Left lung (tissue), 10 donors: ENCODE results near the gene CD93. TPM values are rescaled to one million over a fixed set of nuclear protein-coding genes. Genes with fewer than 3 reads are reported as not detected.
A peak's percentile ranks its signal among the peaks of the same experiment; 100 is the strongest.

Source experiments
- ATAC-seq: fragments of 200-7000 bp; cut with Tn5 transposase; one replicate; pipeline ENCODE4 v1.9.1; 2020; ENCODE audit warnings: moderate library complexity
- DNase-seq, 4 donors: peaks; one replicate each; pipeline ENCODE4 v3.0.0-alpha.2; 2013 to 2020
- H3K27ac ChIP-seq, 2 donors: fragments of 200-600 bp; sonication (generic) in 1 of 2; one replicate each; pipeline versions ENCODE4 v1.5.0 to v1.8.0; 2020 to 2021
- H3K27me3 ChIP-seq, 2 donors: fragments of 200-600 bp; sonication (generic) in 1 of 2; one replicate each; pipeline versions ENCODE4 v1.5.0 to v1.8.0; 2020 to 2021
- H3K36me3 ChIP-seq, 2 donors: fragments of 200-600 bp; sonication (generic) in 1 of 2; one replicate each; pipeline versions ENCODE4 v1.5.0 to v1.8.0; 2020 to 2021
- H3K4me1 ChIP-seq, 2 donors: fragments of 200-600 bp; one replicate each; pipeline ENCODE4 v1.8.0; 2021
- H3K4me3 ChIP-seq, 2 donors: fragments of 200-600 bp; sonication (generic) in 1 of 2; one replicate each; pipeline versions ENCODE4 v1.5.0 to v1.8.0; 2020 to 2021; ENCODE audit warnings: mild to moderate bottlenecking in 1 of 2
- H3K9me3 ChIP-seq, 2 donors: fragments of 200-600 bp; sonication (generic) in 1 of 2; one replicate each; pipeline versions ENCODE4 v1.5.0 to v1.8.0; 2020 to 2021
- intact Hi-C, 2 donors: fragments of 100-400 bp; cut with DNase I; formaldehyde crosslinking; loops; one replicate each; pipeline versions ENCODE4 v1.11.2 to v1.14.2; 2022
- polyA plus RNA-seq, 6 donors: library from polyadenylated mRNA; unstranded; fragments of 120-200 nt; gene quantifications; one replicate each; pipeline ENCODE4 v1.2.1, GENCODE V29; 2013; ENCODE audit not compliant: insufficient read length in 6 of 6
- total RNA-seq, 2 donors: library from RNA; stranded (reverse); fragmentation: NEBNext Ultra II Directional; extraction: Animal tissue kit (Norgen Biotek cat#: 25700); gene quantifications; one replicate each; pipeline ENCODE4 v1.2.1, GENCODE V29; 2021
- TF ChIP-seq, protein P1 (sequence below), 2 donors: fragments of 200-600 bp; sonication (generic) in 1 of 2; IDR thresholded peaks; one replicate each; pipeline versions ENCODE4 v1.5.0 to v1.8.0; 2021; ENCODE audit warnings: antibody characterized with exemption in 2 of 2
- donor health status: DM: no; HTN: yes; CAD: no.
- donor health status: DM: no; HTN: no; CAD: no.

Gene CD93
- total and polyA plus RNA-seq, 8 donors = 71.2 to 221 (median 180) TPM

DNA sequence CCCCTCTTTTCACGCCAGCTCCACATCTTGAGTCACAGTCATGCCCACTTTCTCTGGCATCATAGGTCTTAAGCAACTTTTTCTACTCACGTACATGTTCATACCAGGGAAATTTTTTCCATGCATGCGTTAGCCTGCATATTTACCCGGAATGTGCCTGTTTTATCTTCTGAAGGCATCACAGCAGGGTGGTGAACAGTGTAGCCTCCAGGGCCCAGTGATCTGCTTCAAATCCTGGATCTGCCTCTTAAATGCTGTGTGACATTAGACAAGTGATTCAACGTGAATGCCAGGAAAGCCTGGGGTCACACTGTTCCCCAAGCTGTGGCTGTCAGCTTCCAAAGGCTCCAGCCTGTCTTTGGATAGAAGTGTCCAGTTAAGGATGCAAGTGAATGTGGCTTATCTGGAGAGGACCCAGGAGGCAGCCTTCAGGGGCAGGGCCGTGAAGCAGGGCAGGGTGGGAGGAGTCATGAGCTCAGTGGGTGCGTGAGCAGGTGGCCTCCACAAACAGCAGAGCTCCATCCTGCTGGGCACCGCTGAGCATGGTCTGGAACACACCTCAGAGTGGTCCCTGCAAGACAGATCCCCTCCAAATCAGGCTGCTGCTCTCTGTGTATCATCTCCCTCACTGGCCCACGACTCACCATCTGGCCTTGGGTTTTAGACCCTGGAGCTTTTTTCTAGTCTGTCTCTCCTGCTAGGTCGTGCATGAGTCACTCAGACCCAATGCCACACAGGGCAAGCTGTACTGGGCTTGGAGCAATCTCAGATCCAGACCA is 30.4 kb upstream of the CD93 start:
- no peak for DNase-seq
- H3K4me3 ChIP-seq = no peak overlapping the region
- H3K9me3 ChIP-seq = no peaks in the 10 kb centered on the region
- H3K4me1 ChIP-seq = peaks cover 0 to 81% of the 10 kb centered on the region in 2 donors
- TF ChIP-seq, protein P1, sequence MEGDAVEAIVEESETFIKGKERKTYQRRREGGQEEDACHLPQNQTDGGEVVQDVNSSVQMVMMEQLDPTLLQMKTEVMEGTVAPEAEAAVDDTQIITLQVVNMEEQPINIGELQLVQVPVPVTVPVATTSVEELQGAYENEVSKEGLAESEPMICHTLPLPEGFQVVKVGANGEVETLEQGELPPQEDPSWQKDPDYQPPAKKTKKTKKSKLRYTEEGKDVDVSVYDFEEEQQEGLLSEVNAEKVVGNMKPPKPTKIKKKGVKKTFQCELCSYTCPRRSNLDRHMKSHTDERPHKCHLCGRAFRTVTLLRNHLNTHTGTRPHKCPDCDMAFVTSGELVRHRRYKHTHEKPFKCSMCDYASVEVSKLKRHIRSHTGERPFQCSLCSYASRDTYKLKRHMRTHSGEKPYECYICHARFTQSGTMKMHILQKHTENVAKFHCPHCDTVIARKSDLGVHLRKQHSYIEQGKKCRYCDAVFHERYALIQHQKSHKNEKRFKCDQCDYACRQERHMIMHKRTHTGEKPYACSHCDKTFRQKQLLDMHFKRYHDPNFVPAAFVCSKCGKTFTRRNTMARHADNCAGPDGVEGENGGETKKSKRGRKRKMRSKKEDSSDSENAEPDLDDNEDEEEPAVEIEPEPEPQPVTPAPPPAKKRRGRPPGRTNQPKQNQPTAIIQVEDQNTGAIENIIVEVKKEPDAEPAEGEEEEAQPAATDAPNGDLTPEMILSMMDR (IDR thresholded peaks at IDR 0.05) = no peak
- no peaks in the 10 kb centered on the region for H3K36me3 ChIP-seq
- ATAC-seq = peak; percentile 19
- H3K27ac ChIP-seq = peak overlapping the region; percentile 13 to 77
- H3K27me3 ChIP-seq = no peaks in the 10 kb centered on the region
- intact Hi-C loops = no loop called here

GRCh38 chr20:23115822-23116221 is 29.7 kb upstream of the CD93 start:
- TF ChIP-seq, protein P1 (IDR thresholded peaks at IDR 0.05) = no peak
- ATAC-seq (peak; percentile 45), DNase-seq (no peak)
- Histone ChIP-seq H3K4me3 (no peak overlapping the region), H3K9me3 (no peaks in the 10 kb centered on the region), H3K4me1 (peaks cover 0 to 74% of the 10 kb centered on the region in 2 donors), H3K36me3 (no peaks in the 10 kb centered on the region), H3K27me3 (no peaks in the 10 kb centered on the region), H3K27ac (peak overlapping the region; percentile 60 to 77)
- intact Hi-C loops = no loop called here

DNA sequence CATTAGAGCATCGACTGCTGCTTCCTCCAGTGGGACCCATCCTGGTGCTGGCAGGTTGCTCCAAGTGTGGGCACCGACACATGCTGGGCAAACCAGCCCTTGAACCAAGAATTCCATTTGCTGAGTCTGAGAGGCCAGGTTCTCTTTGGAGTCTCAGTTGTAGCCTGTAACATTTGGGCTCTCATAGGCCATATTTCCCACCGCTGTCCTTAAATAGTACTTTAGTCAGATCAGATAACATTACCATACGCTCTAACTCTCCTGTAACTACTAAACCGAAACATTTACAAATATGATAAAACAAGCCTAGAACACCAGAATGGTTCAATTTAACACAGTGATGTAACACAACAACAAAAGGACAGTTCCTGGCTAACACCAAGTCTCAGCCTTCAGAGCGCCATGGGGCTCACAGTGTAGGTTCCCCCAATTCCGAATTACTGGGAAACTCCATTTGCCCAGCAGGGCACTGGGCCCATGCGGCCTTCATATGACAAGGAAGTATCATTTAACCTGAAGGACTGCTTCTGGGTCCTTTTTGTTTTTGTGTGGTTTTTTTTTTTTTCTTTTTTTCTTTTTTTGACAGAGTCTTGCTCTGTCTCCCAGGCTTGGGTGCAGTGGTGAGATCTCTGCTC is 28.4 kb upstream of the CD93 start:
- Histone ChIP-seq H3K4me1 (peaks cover 0 to 63% of the 10 kb centered on the region in 2 donors), H3K27ac (peak overlapping the region; percentile 60 to 76), H3K36me3 (no peaks in the 10 kb centered on the region), H3K9me3 (no peaks in the 10 kb centered on the region), H3K27me3 (no peaks in the 10 kb centered on the region), H3K4me3 (no peak overlapping the region)
- intact Hi-C loops = no loop called here
- DNase-seq (no peak), ATAC-seq (no peak)
- TF ChIP-seq, protein P1 (IDR thresholded peaks at IDR 0.05) = no peak

DNA sequence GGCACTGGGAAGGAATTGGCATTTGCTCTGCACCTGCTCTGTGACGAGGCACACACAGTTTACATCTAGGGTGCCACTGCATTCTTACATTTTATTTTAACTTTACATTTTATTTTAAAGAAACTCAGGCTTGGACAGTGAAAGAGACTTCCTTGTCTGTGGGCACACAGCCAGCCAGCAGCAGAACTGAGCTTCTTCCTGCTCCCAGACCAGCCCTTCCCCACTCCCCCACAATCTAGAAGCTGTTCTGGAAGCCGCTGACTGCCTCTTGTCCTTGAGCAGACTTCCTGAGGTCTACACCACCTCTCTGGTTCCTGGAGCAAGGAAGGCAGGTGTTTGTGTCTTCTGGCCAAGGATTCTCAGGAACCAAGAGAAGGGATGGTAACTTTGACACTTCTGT is 27.9 kb upstream of the CD93 start:
- TF ChIP-seq, protein P1 (IDR thresholded peaks at IDR 0.05) = no peak
- H3K27me3 ChIP-seq = no peaks in the 10 kb centered on the region
- intact Hi-C loops = no loop called here
- no peaks in the 10 kb centered on the region for H3K9me3 ChIP-seq
- peak overlapping the region; percentile 60 to 76 for H3K27ac ChIP-seq
- ATAC-seq = peak; percentile 26
- H3K4me1 ChIP-seq = peaks cover 0 to 57% of the 10 kb centered on the region in 2 donors
- peak in 2 of 4 donors; percentile 38 to 76 for DNase-seq
- no peaks in the 10 kb centered on the region for H3K36me3 ChIP-seq
- no peak overlapping the region for H3K4me3 ChIP-seq

DNA sequence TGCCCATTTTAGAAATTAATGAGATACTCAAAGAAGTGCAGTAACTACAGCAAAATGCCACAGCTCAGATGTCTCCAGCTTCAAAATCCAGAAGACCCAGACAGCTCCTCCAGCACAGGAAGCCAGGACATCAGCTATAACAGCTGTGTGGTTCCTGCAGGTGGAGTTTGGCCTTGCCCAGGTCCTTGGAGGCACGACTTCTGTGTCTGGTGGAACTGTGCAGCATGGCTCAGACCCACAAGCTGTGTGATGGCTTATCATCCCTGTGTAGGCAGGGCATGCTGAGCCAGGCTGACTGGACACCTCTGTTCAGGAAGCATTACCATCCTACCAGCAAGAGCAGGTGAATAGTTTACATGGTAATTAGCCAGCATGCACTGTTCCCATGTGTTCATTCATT is 26.5 kb upstream of the CD93 start:
- no peak overlapping the region for H3K4me3 ChIP-seq
- ATAC-seq (no peak), DNase-seq (no peak)
- H3K4me1 ChIP-seq = peaks cover 0 to 51% of the 10 kb centered on the region in 2 donors
- no peaks in the 10 kb centered on the region for H3K36me3 ChIP-seq
- intact Hi-C loops = no loop called here
- no peak overlapping the region for H3K27ac ChIP-seq
- no peaks in the 10 kb centered on the region for H3K27me3 ChIP-seq
- TF ChIP-seq, protein P1 (IDR thresholded peaks at IDR 0.05) = no peak
- H3K9me3 ChIP-seq = no peaks in the 10 kb centered on the region
